DMS79 (cell line): ENCODE data around the gene AGMO.
"Not testable (repeated sequence)": the region's sequence is repeated elsewhere in the genome, so short reads cannot be mapped to it uniquely, and the experiment has no call there.

Experiments
- DNase-seq: peaks from one replicate; lab custom pipeline; 2025; lab: John Stamatoyannopoulos, UW

The AGMO gene

GRCh38 chr7:15559416-15559928 is 2.3 kb downstream of the AGMO start:
- DNase-seq = no peak

- no peak for DNase-seq
These were observed 3.1 kb downstream of the AGMO start for GRCh38 chr7:15558756-15559155.

- DNase-seq = no peak
These were observed 4.1 kb downstream of the AGMO start for GRCh38 chr7:15557686-15558085.

- DNase-seq = no peak
These were observed 4.6 kb downstream of the AGMO start for GRCh38 chr7:15557186-15557585.

- DNase-seq = no peak
These were observed 5.3 kb downstream of the AGMO start for GRCh38 chr7:15556339-15557105.

GRCh38 chr7:15555381-15555859 is 6.4 kb downstream of the AGMO start:
- no peak for DNase-seq

- no peak for DNase-seq
These were observed 7.1 kb downstream of the AGMO start for GRCh38 chr7:15554744-15555143.

- no peak for DNase-seq
These were observed 7.7 kb downstream of the AGMO start for GRCh38 chr7:15554081-15554480.

- DNase-seq = not testable (repeated sequence)
These were observed 14.5 kb downstream of the AGMO start for GRCh38 chr7:15547320-15547719.

GRCh38 chr7:15546272-15546792 is 15.5 kb downstream of the AGMO start:
- DNase-seq = no peak

- DNase-seq = no peak
These were observed 17.8 kb downstream of the AGMO start for GRCh38 chr7:15544050-15544449.

- DNase-seq = no peak
These were observed 18.6 kb downstream of the AGMO start for GRCh38 chr7:15543256-15543655.

GRCh38 chr7:15527648-15528047 is 34.2 kb downstream of the AGMO start:
- no peak for DNase-seq

- no peak for DNase-seq
These were observed 36.1 kb downstream of the AGMO start for GRCh38 chr7:15525652-15526263.

- no peak for DNase-seq
These were observed 37.7 kb downstream of the AGMO start for GRCh38 chr7:15524077-15524476.

GRCh38 chr7:15517865-15518264 is 44.0 kb downstream of the AGMO start:
- DNase-seq = not testable (repeated sequence)

GRCh38 chr7:15515252-15515651 is 46.6 kb downstream of the AGMO start:
- DNase-seq = no peak

GRCh38 chr7:15508258-15508657 is 53.6 kb downstream of the AGMO start:
- DNase-seq = no peak

GRCh38 chr7:15507708-15508107 is 54.1 kb downstream of the AGMO start:
- DNase-seq = no peak

GRCh38 chr7:15507171-15507570 is 54.6 kb downstream of the AGMO start:
- DNase-seq = no peak

GRCh38 chr7:15505761-15506160 is 56.1 kb downstream of the AGMO start:
- DNase-seq = no peak

GRCh38 chr7:15504351-15504750 is 57.5 kb downstream of the AGMO start:
- no peak for DNase-seq

GRCh38 chr7:15503603-15504290 is 58.1 kb downstream of the AGMO start:
- no peak for DNase-seq
